DND-41 (cell line): ENCODE measurements around the gene TBC1D22A.

Experiments used
- ATAC-seq: fragments of 200-7000 bp; cut with Tn5 transposase; 3 replicates; pipeline ENCODE4 v1.9.1; 2021; ENCODE audit warnings: low read depth; ENCODE audit not compliant: insufficient read depth
- DNase-seq: peaks from one replicate; pipeline ENCODE4 v3.0.0-alpha.2; 2020
- H2AFZ ChIP-seq: 2 replicates; pipeline ENCODE4 v1.6.0; 2012; ENCODE audit warnings: low read depth, low read length
- H3K27ac ChIP-seq: 2 replicates; pipeline ENCODE4 v1.5.1; 2012; ENCODE audit warnings: low read length, inconsistent platforms
- H3K27me3 ChIP-seq: fragments of 200-600 bp; sonication (generic); 2 replicates; pipeline ENCODE4 v1.6.0; 2012; ENCODE audit warnings: low read length, mild to moderate bottlenecking, inconsistent platforms; ENCODE audit not compliant: insufficient read depth, poor library complexity
- H3K36me3 ChIP-seq: 2 replicates; pipeline ENCODE4 v1.5.1; 2012; ENCODE audit warnings: low read length, inconsistent platforms; ENCODE audit not compliant: insufficient read depth
- H3K4me1 ChIP-seq: 2 replicates; pipeline ENCODE4 v1.5.1; 2012; ENCODE audit warnings: mild to moderate bottlenecking, low read length; ENCODE audit not compliant: insufficient read depth
- H3K4me2 ChIP-seq: 2 replicates; pipeline ENCODE4 v1.6.0; 2012; ENCODE audit warnings: mild to moderate bottlenecking, moderate library complexity, low read length, inconsistent platforms; ENCODE audit not compliant: insufficient read depth
- H3K4me3 ChIP-seq, 2 experiments: fragments of 200-600 bp in 1 of 2; shearing (Covaris generic) in 1 of 2; 2 replicates each; pipeline ENCODE4 v1.5.1; 2012 to 2016; ENCODE audit warnings: inconsistent platforms in 2 of 2, low read length in 2 of 2, mild to moderate bottlenecking in 2 of 2, low read depth in 1 of 2, moderate library complexity in 1 of 2
- H3K79me2 ChIP-seq: 2 replicates; pipeline ENCODE4 v1.6.0; 2012; ENCODE audit warnings: low read length, inconsistent platforms; ENCODE audit not compliant: insufficient read depth
- H3K9ac ChIP-seq: 2 replicates; pipeline ENCODE4 v1.6.0; 2012; ENCODE audit warnings: low read depth, mild to moderate bottlenecking, inconsistent platforms, low read length, moderate library complexity
- H3K9me3 ChIP-seq: 2 replicates; pipeline ENCODE4 v1.5.1; 2012; ENCODE audit warnings: low read length, moderate library complexity, mild to moderate bottlenecking, inconsistent platforms; ENCODE audit not compliant: insufficient read depth, severe bottlenecking
- H4K20me1 ChIP-seq: 2 replicates; pipeline ENCODE4 v1.6.0; 2012; ENCODE audit warnings: low read length; ENCODE audit not compliant: insufficient read depth
- EZH2 ChIP-seq: IDR thresholded peaks from 3 replicates; pipeline ENCODE4 v1.6.1; 2012; ENCODE audit warnings: borderline replicate concordance, low read depth, mild to moderate bottlenecking, moderate library complexity, low read length, inconsistent platforms; ENCODE audit not compliant: severe bottlenecking
- TF ChIP-seq, protein P1 (sequence below): IDR thresholded peaks from 2 replicates; pipeline ENCODE4 v1.5.1; 2012; ENCODE audit warnings: borderline replicate concordance, low read length, moderate library complexity, mild to moderate bottlenecking; ENCODE audit not compliant: poor library complexity, severe bottlenecking; ENCODE audit errors: extremely low read depth

Gene TBC1D22A

DNA sequence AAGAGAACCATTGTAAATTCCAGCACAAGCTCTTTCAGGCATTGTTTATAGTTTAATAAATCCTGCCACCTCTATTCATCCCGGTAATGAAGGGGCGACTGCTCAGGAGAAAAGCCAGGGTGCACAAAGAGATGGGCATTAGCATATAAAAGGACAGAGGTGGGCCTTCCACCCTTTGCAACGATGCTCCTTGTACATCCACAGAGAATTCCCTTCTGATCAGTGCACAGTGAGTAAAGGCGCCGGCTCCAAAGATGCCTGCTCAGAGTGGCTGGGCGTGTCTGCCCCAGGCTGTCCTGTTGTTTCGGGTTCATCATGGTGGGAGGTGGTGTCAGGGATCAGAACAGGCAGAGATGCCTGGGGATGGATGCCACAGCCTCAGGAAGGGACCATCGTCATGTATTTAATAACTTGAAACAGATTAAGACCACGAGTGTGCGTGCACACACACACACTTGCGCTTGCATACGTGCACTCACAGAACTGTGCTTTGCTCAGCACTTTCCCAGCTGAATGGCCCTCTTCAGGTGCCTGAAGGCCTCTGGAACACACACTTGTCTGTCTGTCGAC, 305.0 kb downstream of the TBC1D22A start:
- no peak overlapping the region for H3K4me2 ChIP-seq

DNA sequence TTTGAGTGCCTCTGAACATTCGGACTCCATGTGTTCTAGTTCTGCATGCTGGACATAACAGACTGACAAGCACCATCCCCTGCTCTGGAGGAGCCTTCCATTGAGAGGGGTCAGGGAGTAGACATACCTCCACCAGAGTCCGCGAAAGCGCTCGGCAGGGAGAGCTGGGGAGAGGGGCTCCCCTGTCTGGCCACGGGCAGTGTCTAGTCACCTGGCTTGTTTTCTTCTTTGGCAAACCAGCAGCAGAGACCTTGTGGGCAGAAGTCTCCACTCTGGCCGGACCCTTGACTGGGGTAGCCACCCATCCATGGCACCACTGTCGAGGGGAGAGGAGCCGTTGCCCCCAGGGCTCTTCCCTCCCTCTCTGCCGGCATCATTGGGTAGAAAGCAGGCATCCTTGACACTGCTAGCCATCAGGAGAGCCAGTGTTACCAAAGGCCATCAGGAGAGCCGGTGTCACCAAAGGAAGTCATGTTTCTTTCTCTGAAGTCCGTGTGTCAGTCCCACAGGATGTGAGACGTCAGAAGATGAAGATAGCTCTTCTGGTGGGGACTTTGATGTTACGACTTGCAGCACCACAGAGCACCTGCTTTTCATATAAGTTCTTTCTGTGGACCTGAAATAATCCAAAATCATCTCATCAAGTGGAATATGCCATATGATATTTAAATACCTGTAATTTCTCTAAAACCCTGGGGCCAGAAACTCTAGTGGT, 305.6 kb downstream of the TBC1D22A start:
- no peak for TF ChIP-seq EZH2
- TF ChIP-seq, protein P1, sequence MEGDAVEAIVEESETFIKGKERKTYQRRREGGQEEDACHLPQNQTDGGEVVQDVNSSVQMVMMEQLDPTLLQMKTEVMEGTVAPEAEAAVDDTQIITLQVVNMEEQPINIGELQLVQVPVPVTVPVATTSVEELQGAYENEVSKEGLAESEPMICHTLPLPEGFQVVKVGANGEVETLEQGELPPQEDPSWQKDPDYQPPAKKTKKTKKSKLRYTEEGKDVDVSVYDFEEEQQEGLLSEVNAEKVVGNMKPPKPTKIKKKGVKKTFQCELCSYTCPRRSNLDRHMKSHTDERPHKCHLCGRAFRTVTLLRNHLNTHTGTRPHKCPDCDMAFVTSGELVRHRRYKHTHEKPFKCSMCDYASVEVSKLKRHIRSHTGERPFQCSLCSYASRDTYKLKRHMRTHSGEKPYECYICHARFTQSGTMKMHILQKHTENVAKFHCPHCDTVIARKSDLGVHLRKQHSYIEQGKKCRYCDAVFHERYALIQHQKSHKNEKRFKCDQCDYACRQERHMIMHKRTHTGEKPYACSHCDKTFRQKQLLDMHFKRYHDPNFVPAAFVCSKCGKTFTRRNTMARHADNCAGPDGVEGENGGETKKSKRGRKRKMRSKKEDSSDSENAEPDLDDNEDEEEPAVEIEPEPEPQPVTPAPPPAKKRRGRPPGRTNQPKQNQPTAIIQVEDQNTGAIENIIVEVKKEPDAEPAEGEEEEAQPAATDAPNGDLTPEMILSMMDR: no peak
- Histone ChIP-seq H3K27me3 (no peaks in the 10 kb centered on the region), H3K9me3 (no peaks in the 10 kb centered on the region), H3K9ac (no peak overlapping the region), H3K4me1 (no peaks in the 10 kb centered on the region), H3K79me2 (peaks cover 9% of the 10 kb centered on the region), H3K36me3 (no peaks in the 10 kb centered on the region), H3K27ac (no peak overlapping the region), H2AFZ (no peak overlapping the region), H4K20me1 (peaks cover 10% of the 10 kb centered on the region; the same call in 1 of the 2 replicates), H3K4me2 (no peak overlapping the region), H3K4me3 (no peak overlapping the region)
- DNase-seq (no peak), ATAC-seq (0 out of 3 replicates have a peak, but pooled peaks have one; percentile 42)

More for the DNA sequence above, 305.0 kb downstream of the TBC1D22A start:
- H3K9ac ChIP-seq: no peak overlapping the region
- no peak overlapping the region for H3K27ac ChIP-seq
- H3K4me1 ChIP-seq: no peaks in the 10 kb centered on the region
- H3K27me3 ChIP-seq: no peaks in the 10 kb centered on the region
- H3K4me3 ChIP-seq: no peak overlapping the region
- TF ChIP-seq EZH2: no peak
- TF ChIP-seq, protein P1: no peak
- no peak overlapping the region for H2AFZ ChIP-seq
- peaks cover 9% of the 10 kb centered on the region for H3K79me2 ChIP-seq
- peaks cover 4% of the 10 kb centered on the region; the same call in 1 of the 2 replicates for H3K36me3 ChIP-seq
- peaks cover 10% of the 10 kb centered on the region; the same call in 1 of the 2 replicates for H4K20me1 ChIP-seq
- ATAC-seq (no peak), DNase-seq (no peak)
- H3K9me3 ChIP-seq: no peaks in the 10 kb centered on the region

DNA sequence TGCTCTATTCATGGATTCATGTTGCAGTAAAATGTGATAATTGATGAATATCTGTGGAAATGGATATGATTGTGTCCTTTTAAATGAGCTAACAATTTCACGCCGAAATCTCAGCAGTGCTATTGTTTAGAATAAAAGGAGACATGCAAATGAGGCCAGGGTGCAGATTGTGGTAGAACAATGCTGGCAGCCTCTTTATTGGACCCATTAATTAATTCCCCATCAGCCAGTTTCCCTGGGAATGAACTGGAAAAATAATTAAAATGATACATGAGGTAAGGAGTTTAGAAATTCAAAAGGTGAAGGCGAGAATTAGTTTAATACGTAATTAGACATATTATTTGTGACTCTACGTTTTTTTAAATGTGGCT, 306.2 kb downstream of the TBC1D22A start:
- H3K4me3 ChIP-seq: no peak overlapping the region
- ATAC-seq: no peak
- no peaks in the 10 kb centered on the region for H3K4me1 ChIP-seq
- H3K4me2 ChIP-seq: no peak overlapping the region
- H3K36me3 ChIP-seq: no peaks in the 10 kb centered on the region
- H3K27ac ChIP-seq: no peak overlapping the region
- peaks cover 9% of the 10 kb centered on the region for H3K79me2 ChIP-seq
- no peak for DNase-seq
- TF ChIP-seq, protein P1: no peak
- TF ChIP-seq EZH2: no peak
- H3K9me3 ChIP-seq: no peaks in the 10 kb centered on the region
- no peak overlapping the region for H3K9ac ChIP-seq
- H4K20me1 ChIP-seq: peaks cover 10% of the 10 kb centered on the region; the same call in 1 of the 2 replicates
- no peak overlapping the region for H2AFZ ChIP-seq
- H3K27me3 ChIP-seq: no peaks in the 10 kb centered on the region
